ENCODE results near the gene ELP1.

- TF ChIP-seq EZH2phosphoT487 (IDR thresholded peaks at IDR 0.05; ENCODE audit: unreplicated experiment): no peak
- no peak for TF ChIP-seq EZH2 (IDR thresholded peaks at IDR 0.05; ENCODE audit: low read depth, unreplicated experiment)
- TF ChIP-seq ZNF331 (CRISPR knock-in tag; IDR thresholded peaks at IDR 0.05; ENCODE audit: low read depth): no peak
- TF ChIP-seq CTCF (conservative IDR thresholded peaks at IDR 0.05; ENCODE audit: low read depth in 2 of 2): no peak
- TF ChIP-seq REST (IDR thresholded peaks at IDR 0.05; ENCODE audit: unreplicated experiment): no peak
- no peak for TF ChIP-seq POLR2AphosphoS5 (IDR thresholded peaks at IDR 0.05; ENCODE audit: low read depth)
- no peak for TF ChIP-seq CREB1 (CRISPR knock-in tag; IDR thresholded peaks at IDR 0.05; ENCODE audit: low read depth)
Measured at GRCh38 chr9:108836781-108837180, 97.1 kb downstream of the ELP1 start.

Measured in GM23338 (cell line).